A673 (cell line): ENCODE data around the gene C20orf204. TPM values are rescaled to one million over a fixed set of nuclear protein-coding genes. Genes with fewer than 3 reads are reported as not detected.

ENCODE experiments used
- BruUV-seq: library from RNA; stranded (reverse); fragments of 400-500 nt; replicated peaks from 2 replicates; lab custom pipeline; 2021; lab: Mats Ljungman, UMichigan
- CTCF ChIA-PET: fragments of 300-600 bp; sonication (Branson Sonifier 250); formaldehyde crosslinking; loops from one replicate; lab custom pipeline; 2022; ENCODE audit warnings: antibody characterized with exemption; lab: Charles Lee
- POLR2A ChIA-PET: fragments of 300-600 bp; sonication (Branson Sonifier 250); formaldehyde crosslinking; loops from one replicate; lab custom pipeline; 2022; ENCODE audit warnings: antibody characterized with exemption; ENCODE audit not compliant: low non-redundant PET; lab: Charles Lee
- DNase-seq: peaks from one replicate; pipeline ENCODE4 v3.0.0-alpha.2; 2015; ENCODE audit warnings: low spot score
- H3K27ac ChIP-seq: fragments of 200-600 bp; sonication (generic); 2 replicates; pipeline ENCODE4 v1.5.1; 2016; ENCODE audit warnings: mixed run types, low read depth, mild to moderate bottlenecking, mixed read lengths, antibody characterized with exemption, low read length; ENCODE audit not compliant: poor library complexity, severe bottlenecking
- H3K27me3 ChIP-seq: fragments of 200-600 bp; sonication (generic); replicated peaks from 2 replicates; pipeline ENCODE4 v1.6.1; 2017; ENCODE audit warnings: mixed run types, low read depth, mild to moderate bottlenecking, mixed read lengths, antibody characterized with exemption, low read length; ENCODE audit not compliant: insufficient read depth, poor library complexity
- H3K36me3 ChIP-seq: fragments of 200-600 bp; sonication (generic); 2 replicates; pipeline ENCODE4 v1.6.1; 2016; ENCODE audit warnings: mixed run types, mild to moderate bottlenecking, mixed read lengths, antibody characterized with exemption, low read length; ENCODE audit not compliant: insufficient read depth, poor library complexity, severe bottlenecking
- H3K4me1 ChIP-seq: fragments of 200-600 bp; sonication (generic); 2 replicates; pipeline ENCODE4 v1.6.1; 2017; ENCODE audit warnings: mixed run types, mild to moderate bottlenecking, mixed read lengths, antibody characterized with exemption, low read length; ENCODE audit not compliant: insufficient read depth, poor library complexity, severe bottlenecking
- H3K4me3 ChIP-seq: fragments of 200-600 bp; sonication (generic); 2 replicates; pipeline ENCODE4 v1.5.1; 2016; ENCODE audit warnings: low read depth, mixed run types, mild to moderate bottlenecking, mixed read lengths, low read length; ENCODE audit not compliant: poor library complexity, severe bottlenecking
- H3K9me3 ChIP-seq: fragments of 200-600 bp; sonication (generic); 2 replicates; pipeline ENCODE4 v1.6.1; 2016; ENCODE audit warnings: mixed run types, low read depth, mild to moderate bottlenecking, mixed read lengths, antibody characterized with exemption, low read length; ENCODE audit not compliant: poor library complexity, severe bottlenecking
- EZH2 ChIP-seq: fragments of 200-600 bp; sonication (generic); IDR thresholded peaks from 2 replicates; pipeline ENCODE4 v1.6.1; 2017; ENCODE audit warnings: borderline replicate concordance, low read depth, mild to moderate bottlenecking, mixed read lengths, antibody characterized with exemption, low read length; ENCODE audit not compliant: poor library complexity, severe bottlenecking
- intact Hi-C: fragments of 100-400 bp; cut with micrococcal nuclease; formaldehyde crosslinking; loops from one replicate; pipeline ENCODE4 v1.10.0; 2022; ENCODE audit not compliant: unreplicated experiment
- total RNA-seq: library from RNA; stranded (reverse); gene quantifications from 2 replicates; pipeline ENCODE4 v1.2.3, GENCODE V29; 2021
- TF ChIP-seq, protein P1 (sequence below): fragments of 300-800, 200-600 bp; sonication (generic); conservative IDR thresholded peaks from 2 replicates; pipeline ENCODE4 v1.5.1; 2017; ENCODE audit warnings: low read depth, mild to moderate bottlenecking, antibody characterized with exemption, low read length, moderate library complexity, mixed read lengths

The C20orf204 gene
- total RNA-seq, 1 experiment from 2014 or later = 2.5 TPM

DNA sequence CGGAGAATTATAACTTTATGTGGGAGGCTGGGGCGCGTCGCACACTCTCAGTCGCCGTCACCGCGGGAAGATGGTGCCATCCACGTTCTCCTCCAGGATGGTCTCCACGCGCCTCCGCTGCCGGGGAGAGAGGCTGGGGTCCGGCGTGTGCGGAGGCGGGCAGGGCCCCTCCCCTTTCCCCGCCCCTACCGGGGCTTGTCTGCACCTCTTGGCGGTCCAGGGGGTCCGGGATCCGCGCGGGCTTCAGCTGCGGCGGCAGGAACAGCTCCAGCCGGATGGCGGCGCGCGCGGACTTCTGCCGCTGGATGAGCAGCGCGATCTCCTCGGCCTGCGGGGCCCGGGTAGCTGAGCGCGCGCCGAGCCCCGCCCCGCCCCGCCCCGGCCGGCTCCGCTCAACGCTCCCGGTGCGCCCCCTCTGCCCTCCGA lies 47.4 kb downstream of the C20orf204 start:
- CTCF ChIA-PET = interaction anchor here (0.7 to 1.6 kb wide), 2 partner anchors 48 to 103 kb away, joined by 3 to 5 read pairs; no protein-coding TSS in a partner anchor
- TF ChIP-seq EZH2 = no peak
- TF ChIP-seq, protein P1, sequence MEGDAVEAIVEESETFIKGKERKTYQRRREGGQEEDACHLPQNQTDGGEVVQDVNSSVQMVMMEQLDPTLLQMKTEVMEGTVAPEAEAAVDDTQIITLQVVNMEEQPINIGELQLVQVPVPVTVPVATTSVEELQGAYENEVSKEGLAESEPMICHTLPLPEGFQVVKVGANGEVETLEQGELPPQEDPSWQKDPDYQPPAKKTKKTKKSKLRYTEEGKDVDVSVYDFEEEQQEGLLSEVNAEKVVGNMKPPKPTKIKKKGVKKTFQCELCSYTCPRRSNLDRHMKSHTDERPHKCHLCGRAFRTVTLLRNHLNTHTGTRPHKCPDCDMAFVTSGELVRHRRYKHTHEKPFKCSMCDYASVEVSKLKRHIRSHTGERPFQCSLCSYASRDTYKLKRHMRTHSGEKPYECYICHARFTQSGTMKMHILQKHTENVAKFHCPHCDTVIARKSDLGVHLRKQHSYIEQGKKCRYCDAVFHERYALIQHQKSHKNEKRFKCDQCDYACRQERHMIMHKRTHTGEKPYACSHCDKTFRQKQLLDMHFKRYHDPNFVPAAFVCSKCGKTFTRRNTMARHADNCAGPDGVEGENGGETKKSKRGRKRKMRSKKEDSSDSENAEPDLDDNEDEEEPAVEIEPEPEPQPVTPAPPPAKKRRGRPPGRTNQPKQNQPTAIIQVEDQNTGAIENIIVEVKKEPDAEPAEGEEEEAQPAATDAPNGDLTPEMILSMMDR = peak; percentile 69
- Histone ChIP-seq H3K9me3 (no peaks in the 10 kb centered on the region), H3K4me1 (peaks cover 20% of the 10 kb centered on the region), H3K27ac (no peak overlapping the region), H3K36me3 (no peaks in the 10 kb centered on the region), H3K27me3 (peaks cover 15% of the 10 kb centered on the region), H3K4me3 (peak overlapping the region; percentile 53)
- BruUV-seq = no TSS peak
- intact Hi-C loops = loop anchor here (1.0 kb wide), 1 partner anchor 37 kb away; no protein-coding TSS in a partner anchor
- DNase-seq = peak; percentile 90
- POLR2A ChIA-PET = interaction anchor here (0.5 kb wide), 1 partner anchor 23 kb away, joined by 4 read pairs; no protein-coding TSS in a partner anchor

DNA sequence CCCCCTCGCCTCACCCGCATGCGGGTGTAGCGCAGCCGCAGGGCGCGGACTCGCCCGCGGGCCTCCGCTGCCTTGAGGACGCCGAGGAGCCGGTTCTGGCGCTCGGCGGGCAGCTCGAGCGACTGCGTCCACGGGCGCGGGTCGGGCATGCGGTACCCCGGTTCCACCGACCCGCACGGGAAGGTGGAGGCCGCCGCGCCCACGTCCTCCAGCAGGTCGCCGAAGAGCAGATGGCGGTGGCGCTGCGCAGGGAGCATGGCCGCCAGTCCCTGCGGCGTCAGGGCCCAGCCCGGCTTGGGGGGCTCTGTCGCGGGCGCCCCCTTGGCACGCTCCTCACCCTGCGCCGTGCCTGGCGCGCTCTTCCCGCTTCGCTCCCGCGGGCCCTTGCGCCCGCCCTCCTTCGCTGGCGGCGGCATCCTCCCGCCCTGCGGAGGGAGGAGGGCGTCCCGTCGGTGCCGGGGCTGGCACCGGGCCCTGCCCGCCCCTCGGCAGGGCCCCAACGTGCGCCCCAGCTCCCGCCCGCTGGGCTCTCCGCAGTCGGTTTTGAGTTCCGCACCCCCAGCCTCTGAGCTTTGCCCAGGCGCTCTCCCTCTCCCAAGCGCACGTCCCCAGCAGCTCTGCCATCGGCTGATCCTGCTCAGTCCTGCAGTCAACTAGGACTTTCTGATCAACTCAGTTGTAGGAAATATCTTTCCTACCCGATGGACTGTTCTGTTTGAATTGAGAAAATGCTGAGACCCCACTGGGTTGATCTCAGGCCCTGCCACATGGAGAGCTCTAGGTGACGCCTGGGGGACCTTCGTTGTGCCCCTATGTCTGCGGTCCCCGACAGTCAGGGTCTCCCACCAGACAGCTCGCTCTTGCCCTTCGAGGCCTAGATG lies 48.1 kb downstream of the C20orf204 start, which contains the start of gene LKAAEAR1:
Gene LKAAEAR1 (minus strand): TSS at position 595 of the 881 bp plus-strand sequence. CDS start 179 bp downstream, at position 416.
- POLR2A ChIA-PET = interaction anchor here (0.5 kb wide), 1 partner anchor 24 kb away, joined by 4 read pairs; no protein-coding TSS in a partner anchor
- intact Hi-C loops = loop anchor here (1.0 kb wide), 1 partner anchor 36 kb away; no protein-coding TSS in a partner anchor
- CTCF ChIA-PET = interaction anchor here (0.6 to 1.6 kb wide), 3 partner anchors 48 to 172 kb away, joined by 3 to 6 read pairs (median 5); no protein-coding TSS in a partner anchor
- TF ChIP-seq, protein P1 = no peak
- no peak for TF ChIP-seq EZH2
- no TSS peak for BruUV-seq
- Histone ChIP-seq H3K36me3 (no peaks in the 10 kb centered on the region), H3K4me1 (peaks cover 13% of the 10 kb centered on the region), H3K9me3 (no peaks in the 10 kb centered on the region), H3K27ac (no peak within 1 kb of the TSS), H3K4me3 (peak within 1 kb of the TSS; percentile 53), H3K27me3 (peaks cover 15% of the 10 kb centered on the region)
- no peak for DNase-seq

DNA sequence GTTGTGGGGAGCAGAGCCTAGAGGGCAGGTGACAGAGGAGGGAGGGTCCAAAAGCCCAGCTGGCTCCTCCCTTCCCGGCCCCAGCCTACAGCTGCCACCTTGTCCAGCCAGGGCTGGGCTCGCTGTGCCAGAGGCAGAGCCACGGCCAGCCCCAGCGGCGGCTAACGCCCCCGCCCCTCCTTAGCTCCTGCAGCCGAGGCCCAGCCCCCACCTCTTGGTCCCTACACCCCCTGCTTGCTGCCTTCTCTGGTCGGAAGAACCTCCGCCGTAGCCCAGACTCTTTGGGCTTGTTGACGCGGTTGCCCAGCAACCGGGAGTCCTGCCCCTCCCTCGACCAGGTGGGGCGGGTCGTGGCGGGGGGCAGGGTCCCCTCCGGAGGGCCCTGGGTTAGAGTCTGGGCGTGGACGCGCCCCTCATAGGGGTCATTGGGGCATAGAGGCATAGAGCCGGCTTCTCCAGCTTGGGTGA lies 48.7 kb downstream of the C20orf204 start:
- Histone ChIP-seq H3K4me1 (peaks cover 12% of the 10 kb centered on the region), H3K9me3 (no peaks in the 10 kb centered on the region), H3K36me3 (no peaks in the 10 kb centered on the region), H3K27me3 (peaks cover 15% of the 10 kb centered on the region), H3K4me3 (no peak overlapping the region), H3K27ac (no peak overlapping the region)
- ChIA-PET POLR2A (no interaction called here), CTCF (interaction anchor here (0.6 kb wide), 1 partner anchor 171 kb away, joined by 6 read pairs; no protein-coding TSS in a partner anchor)
- no TSS peak for BruUV-seq
- TF ChIP-seq, protein P1 = no peak
- no peak for TF ChIP-seq EZH2
- DNase-seq = no peak
- intact Hi-C loops = no loop called here
